Esophagus squamous epithelium (tissue), 4 donors: ENCODE results near the gene F12.

Experiments
- POLR2A ChIP-seq, 4 donors: fragments of 450-650 bp; IDR thresholded peaks; one replicate each; pipeline ENCODE4 v1.6.1; 2017; ENCODE audit warnings: antibody characterized with exemption in 4 of 4, mild to moderate bottlenecking in 4 of 4, moderate library complexity in 3 of 4
- TF ChIP-seq, protein P1 (sequence below), 6 experiments: fragments of 450-650 bp in 4 of 6; fragments of 200-600 bp in 2 of 6; sonication (generic) in 2 of 6; IDR thresholded peaks; one replicate each; pipeline ENCODE4 v1.5.1; 2016 to 2019; ENCODE audit warnings: antibody characterized with exemption in 6 of 6, mild to moderate bottlenecking in 4 of 6, moderate library complexity in 4 of 6

DNA sequence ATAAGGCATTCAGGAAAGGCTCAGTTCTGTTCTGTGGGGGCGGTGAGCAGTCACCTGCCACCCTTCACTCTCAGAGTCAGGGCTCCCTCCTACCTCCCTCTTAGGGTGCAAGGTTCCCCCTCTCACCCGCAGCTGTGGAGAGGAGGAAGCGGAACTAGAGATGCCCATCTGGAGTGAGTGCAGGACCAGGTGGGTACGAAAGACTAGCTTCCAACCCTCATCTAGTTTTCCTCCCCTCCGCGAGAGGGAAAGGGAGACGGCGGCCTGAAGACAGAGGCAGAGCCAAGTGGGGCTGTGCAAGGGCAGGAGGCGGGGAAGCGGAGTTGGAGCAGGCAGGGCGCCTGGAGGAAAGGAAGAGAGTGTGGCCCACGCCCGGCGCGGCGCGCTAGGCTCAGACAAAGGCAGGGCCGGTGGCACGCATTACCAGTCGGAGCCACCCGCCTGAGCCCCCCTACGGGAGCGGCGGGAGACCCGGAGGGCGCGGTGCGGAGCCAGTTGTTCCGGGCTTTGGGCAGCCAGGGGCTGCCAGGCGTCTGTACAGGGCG is 44.6 kb upstream of the F12 start:
- TF ChIP-seq, protein P1, sequence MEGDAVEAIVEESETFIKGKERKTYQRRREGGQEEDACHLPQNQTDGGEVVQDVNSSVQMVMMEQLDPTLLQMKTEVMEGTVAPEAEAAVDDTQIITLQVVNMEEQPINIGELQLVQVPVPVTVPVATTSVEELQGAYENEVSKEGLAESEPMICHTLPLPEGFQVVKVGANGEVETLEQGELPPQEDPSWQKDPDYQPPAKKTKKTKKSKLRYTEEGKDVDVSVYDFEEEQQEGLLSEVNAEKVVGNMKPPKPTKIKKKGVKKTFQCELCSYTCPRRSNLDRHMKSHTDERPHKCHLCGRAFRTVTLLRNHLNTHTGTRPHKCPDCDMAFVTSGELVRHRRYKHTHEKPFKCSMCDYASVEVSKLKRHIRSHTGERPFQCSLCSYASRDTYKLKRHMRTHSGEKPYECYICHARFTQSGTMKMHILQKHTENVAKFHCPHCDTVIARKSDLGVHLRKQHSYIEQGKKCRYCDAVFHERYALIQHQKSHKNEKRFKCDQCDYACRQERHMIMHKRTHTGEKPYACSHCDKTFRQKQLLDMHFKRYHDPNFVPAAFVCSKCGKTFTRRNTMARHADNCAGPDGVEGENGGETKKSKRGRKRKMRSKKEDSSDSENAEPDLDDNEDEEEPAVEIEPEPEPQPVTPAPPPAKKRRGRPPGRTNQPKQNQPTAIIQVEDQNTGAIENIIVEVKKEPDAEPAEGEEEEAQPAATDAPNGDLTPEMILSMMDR (IDR thresholded peaks at IDR 0.05) = no peak
- no peak for TF ChIP-seq POLR2A (IDR thresholded peaks at IDR 0.05)
